ENCODE data around the gene KLRK1.
"Not testable (repeated sequence)": the region's sequence is repeated elsewhere in the genome, so short reads cannot be mapped to it uniquely, and the experiment has no call there.

GRCh38 chr12:10422159-10422558, 32.3 kb upstream of the KLRK1 start:
- TF ChIP-seq, protein P1, sequence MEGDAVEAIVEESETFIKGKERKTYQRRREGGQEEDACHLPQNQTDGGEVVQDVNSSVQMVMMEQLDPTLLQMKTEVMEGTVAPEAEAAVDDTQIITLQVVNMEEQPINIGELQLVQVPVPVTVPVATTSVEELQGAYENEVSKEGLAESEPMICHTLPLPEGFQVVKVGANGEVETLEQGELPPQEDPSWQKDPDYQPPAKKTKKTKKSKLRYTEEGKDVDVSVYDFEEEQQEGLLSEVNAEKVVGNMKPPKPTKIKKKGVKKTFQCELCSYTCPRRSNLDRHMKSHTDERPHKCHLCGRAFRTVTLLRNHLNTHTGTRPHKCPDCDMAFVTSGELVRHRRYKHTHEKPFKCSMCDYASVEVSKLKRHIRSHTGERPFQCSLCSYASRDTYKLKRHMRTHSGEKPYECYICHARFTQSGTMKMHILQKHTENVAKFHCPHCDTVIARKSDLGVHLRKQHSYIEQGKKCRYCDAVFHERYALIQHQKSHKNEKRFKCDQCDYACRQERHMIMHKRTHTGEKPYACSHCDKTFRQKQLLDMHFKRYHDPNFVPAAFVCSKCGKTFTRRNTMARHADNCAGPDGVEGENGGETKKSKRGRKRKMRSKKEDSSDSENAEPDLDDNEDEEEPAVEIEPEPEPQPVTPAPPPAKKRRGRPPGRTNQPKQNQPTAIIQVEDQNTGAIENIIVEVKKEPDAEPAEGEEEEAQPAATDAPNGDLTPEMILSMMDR (IDR thresholded peaks at IDR 0.05): not testable (repeated sequence)
- not testable (repeated sequence) for TF ChIP-seq POLR2A (IDR thresholded peaks at IDR 0.05)

All from uterus (tissue), 2 donors.